ENCODE measurements around the gene OAT.

DNA sequence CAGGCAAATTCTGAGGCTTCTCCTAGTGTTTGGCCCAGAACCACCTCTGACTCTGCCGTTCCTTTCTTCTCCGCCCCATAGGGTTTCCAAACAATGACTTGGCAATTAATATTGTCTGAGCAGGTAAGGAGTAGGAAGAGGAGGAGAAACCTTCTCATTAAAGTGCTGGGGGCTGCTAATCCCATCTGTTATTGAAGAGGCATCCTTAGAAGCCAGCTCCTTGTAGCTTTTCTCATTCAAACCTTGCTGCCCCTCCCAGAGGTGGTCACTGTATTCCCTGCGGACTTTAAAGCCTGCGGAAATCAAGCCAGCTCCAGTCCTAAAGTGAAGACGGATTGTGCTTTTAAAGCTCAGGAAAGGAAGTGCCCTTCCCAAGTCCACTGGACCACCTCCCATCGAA lies 32.6 kb upstream of the OAT start:
- TF ChIP-seq, protein P1, sequence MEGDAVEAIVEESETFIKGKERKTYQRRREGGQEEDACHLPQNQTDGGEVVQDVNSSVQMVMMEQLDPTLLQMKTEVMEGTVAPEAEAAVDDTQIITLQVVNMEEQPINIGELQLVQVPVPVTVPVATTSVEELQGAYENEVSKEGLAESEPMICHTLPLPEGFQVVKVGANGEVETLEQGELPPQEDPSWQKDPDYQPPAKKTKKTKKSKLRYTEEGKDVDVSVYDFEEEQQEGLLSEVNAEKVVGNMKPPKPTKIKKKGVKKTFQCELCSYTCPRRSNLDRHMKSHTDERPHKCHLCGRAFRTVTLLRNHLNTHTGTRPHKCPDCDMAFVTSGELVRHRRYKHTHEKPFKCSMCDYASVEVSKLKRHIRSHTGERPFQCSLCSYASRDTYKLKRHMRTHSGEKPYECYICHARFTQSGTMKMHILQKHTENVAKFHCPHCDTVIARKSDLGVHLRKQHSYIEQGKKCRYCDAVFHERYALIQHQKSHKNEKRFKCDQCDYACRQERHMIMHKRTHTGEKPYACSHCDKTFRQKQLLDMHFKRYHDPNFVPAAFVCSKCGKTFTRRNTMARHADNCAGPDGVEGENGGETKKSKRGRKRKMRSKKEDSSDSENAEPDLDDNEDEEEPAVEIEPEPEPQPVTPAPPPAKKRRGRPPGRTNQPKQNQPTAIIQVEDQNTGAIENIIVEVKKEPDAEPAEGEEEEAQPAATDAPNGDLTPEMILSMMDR (IDR thresholded peaks at IDR 0.05), result no peak
- TF ChIP-seq POLR2A (IDR thresholded peaks at IDR 0.05) (no peak), EP300 (IDR thresholded peaks at IDR 0.05) (no peak), POLR2AphosphoS5 (IDR thresholded peaks at IDR 0.05) (no peak)
